NT2/D1 (cell line): ENCODE results near the gene SLC6A17.

Experiments used
- YY1 ChIP-seq: IDR thresholded peaks from 2 replicates; pipeline ENCODE4 v1.6.1; 2011; ENCODE audit not compliant: insufficient read length, insufficient read depth
- ZNF274 ChIP-seq: IDR thresholded peaks from 2 replicates; pipeline ENCODE4 v1.6.1; 2011; ENCODE audit warnings: mild to moderate bottlenecking, low read depth, low read length

DNA sequence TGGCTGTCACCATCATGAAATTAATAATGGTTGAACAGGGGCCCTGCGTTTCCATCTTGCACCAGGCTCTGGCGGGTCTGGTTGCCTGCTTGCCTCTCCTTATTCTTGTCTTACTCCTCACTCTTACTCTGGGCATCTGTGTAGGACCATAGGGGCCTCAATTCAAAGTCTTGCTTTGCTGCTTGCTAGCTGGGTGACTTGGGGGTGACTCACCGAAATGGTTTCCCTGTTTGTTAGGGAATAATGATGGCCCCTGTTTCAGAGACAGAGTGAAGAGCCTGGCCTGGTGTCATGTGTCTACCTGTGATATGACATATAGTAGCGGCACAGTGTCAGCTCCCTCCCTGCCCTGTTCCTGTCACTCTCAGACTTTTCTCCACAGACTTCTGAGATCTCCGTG, 84.4 kb downstream of the SLC6A17 start:
- TF ChIP-seq YY1 (no peak), ZNF274 (no peak)
